ENCODE data around the gene SLC22A5. TPM values are rescaled to one million over a fixed set of nuclear protein-coding genes. Genes with fewer than 3 reads are reported as not detected.

SLC22A5 gene
- total RNA-seq = 11.9 TPM

DNA sequence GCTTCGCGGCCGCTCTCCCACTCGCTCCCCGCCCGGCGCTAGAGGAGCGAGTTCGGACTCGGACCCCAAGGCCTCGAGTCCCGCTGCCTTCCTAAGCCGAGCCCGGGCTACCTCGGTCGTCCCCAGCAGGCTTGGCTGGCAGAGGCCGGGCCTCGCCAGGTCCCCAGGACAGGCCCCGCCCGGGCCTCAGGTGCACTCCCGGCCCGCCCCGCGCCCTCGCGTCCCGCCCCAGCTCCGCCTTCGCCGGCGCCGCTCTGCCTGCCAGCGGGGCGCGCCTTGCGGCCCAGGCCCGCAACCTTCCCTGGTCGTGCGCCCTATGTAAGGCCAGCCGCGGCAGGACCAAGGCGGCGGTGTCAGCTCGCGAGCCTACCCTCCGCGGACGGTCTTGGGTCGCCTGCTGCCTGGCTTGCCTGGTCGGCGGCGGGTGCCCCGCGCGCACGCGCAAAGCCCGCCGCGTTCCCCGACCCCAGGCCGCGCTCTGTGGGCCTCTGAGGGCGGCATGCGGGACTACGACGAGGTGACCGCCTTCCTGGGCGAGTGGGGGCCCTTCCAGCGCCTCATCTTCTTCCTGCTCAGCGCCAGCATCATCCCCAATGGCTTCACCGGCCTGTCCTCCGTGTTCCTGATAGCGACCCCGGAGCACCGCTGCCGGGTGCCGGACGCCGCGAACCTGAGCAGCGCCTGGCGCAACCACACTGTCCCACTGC is at the start of gene SLC22A5:
SLC22A5 (plus strand) TSS at position 237 of the 707 bp plus-strand sequence; CDS start at position 500, 263 bp downstream.
- peaks cover 5 to 22% of the 10 kb centered on the region in 2 donors for H3K4me1 ChIP-seq
- DNase-seq (ENCODE audit: low spot score in 2 of 2) = peak in 1 of 2 donors; percentile 82
- TF ChIP-seq, protein P1, sequence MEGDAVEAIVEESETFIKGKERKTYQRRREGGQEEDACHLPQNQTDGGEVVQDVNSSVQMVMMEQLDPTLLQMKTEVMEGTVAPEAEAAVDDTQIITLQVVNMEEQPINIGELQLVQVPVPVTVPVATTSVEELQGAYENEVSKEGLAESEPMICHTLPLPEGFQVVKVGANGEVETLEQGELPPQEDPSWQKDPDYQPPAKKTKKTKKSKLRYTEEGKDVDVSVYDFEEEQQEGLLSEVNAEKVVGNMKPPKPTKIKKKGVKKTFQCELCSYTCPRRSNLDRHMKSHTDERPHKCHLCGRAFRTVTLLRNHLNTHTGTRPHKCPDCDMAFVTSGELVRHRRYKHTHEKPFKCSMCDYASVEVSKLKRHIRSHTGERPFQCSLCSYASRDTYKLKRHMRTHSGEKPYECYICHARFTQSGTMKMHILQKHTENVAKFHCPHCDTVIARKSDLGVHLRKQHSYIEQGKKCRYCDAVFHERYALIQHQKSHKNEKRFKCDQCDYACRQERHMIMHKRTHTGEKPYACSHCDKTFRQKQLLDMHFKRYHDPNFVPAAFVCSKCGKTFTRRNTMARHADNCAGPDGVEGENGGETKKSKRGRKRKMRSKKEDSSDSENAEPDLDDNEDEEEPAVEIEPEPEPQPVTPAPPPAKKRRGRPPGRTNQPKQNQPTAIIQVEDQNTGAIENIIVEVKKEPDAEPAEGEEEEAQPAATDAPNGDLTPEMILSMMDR (IDR thresholded peaks at IDR 0.05) = no peak
- no peaks in the 10 kb centered on the region for H3K9me3 ChIP-seq
- H3K36me3 ChIP-seq = no peaks in the 10 kb centered on the region
- H3K27ac ChIP-seq = peak within 1 kb of the TSS; percentile 84 to 93
- H3K4me3 ChIP-seq = peak within 1 kb of the TSS; percentile 75 to 79
- H3K27me3 ChIP-seq = no peaks in the 10 kb centered on the region
- intact Hi-C loops (cut with DNase I) = loop anchor here (2.0 to 5.0 kb wide), 2 partner anchors 75 to 102 kb away; partner anchors contain the start of gene SLC22A4

GRCh38 chr5:132319975-132320374 is 49.5 kb upstream of the SLC22A5 start:
- TF ChIP-seq, protein P1 (IDR thresholded peaks at IDR 0.05) = no peak
- Histone ChIP-seq H3K27ac (no peak overlapping the region), H3K4me3 (no peak overlapping the region), H3K9me3 (no peaks in the 10 kb centered on the region), H3K4me1 (no peaks in the 10 kb centered on the region), H3K36me3 (no peaks in the 10 kb centered on the region), H3K27me3 (no peaks in the 10 kb centered on the region)
- intact Hi-C loops (cut with DNase I) = no loop called here
- no peak for DNase-seq (ENCODE audit: low spot score in 2 of 2)

- H3K27ac ChIP-seq = no peak overlapping the region
- H3K27me3 ChIP-seq = no peaks in the 10 kb centered on the region
- H3K4me3 ChIP-seq = no peak overlapping the region
- intact Hi-C loops (cut with DNase I) = no loop called here
- H3K4me1 ChIP-seq = no peaks in the 10 kb centered on the region
- no peaks in the 10 kb centered on the region for H3K36me3 ChIP-seq
- DNase-seq (ENCODE audit: low spot score in 2 of 2) = no peak
- TF ChIP-seq, protein P1 (IDR thresholded peaks at IDR 0.05) = no peak
- H3K9me3 ChIP-seq = no peaks in the 10 kb centered on the region
Observed at GRCh38 chr5:132321109-132321721, 48.3 kb upstream of the SLC22A5 start.

DNA sequence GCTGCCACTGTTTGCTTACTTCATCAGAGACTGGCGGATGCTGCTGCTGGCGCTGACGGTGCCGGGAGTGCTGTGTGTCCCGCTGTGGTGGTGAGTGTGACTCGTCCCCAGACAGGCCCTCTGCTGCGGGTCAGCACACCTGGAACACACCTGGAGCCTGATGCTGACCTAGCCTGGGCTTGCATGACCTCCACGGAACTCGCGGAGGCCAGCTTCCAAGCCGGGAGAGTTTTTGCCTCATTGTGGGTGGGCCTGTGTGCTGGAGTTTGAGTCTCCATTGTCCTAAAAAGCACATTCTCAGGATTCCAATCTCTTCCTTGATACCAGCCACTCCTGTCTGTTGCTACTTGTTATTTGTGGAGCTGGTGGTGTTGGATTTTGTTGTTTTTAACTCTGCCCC is 47.2 kb upstream of the SLC22A5 start:
- Histone ChIP-seq H3K27me3 (no peaks in the 10 kb centered on the region), H3K9me3 (no peaks in the 10 kb centered on the region), H3K4me3 (no peak overlapping the region), H3K4me1 (no peaks in the 10 kb centered on the region), H3K27ac (no peak overlapping the region), H3K36me3 (no peaks in the 10 kb centered on the region)
- intact Hi-C loops (cut with DNase I) = no loop called here
- DNase-seq (ENCODE audit: low spot score in 2 of 2) = no peak
- TF ChIP-seq, protein P1 (IDR thresholded peaks at IDR 0.05) = no peak

GRCh38 chr5:132323202-132323601 is 46.3 kb upstream of the SLC22A5 start:
- Histone ChIP-seq H3K27me3 (no peaks in the 10 kb centered on the region), H3K4me1 (no peaks in the 10 kb centered on the region), H3K27ac (no peak overlapping the region), H3K9me3 (no peaks in the 10 kb centered on the region), H3K4me3 (no peak overlapping the region), H3K36me3 (peaks cover 0 to 7% of the 10 kb centered on the region in 2 donors)
- intact Hi-C loops (cut with DNase I) = no loop called here
- no peak for DNase-seq (ENCODE audit: low spot score in 2 of 2)
- TF ChIP-seq, protein P1 (IDR thresholded peaks at IDR 0.05) = no peak
